GM18519 (cell line): ENCODE measurements around the gene LTBR.
"Not testable (repeated sequence)": the region's sequence is repeated elsewhere in the genome, so short reads cannot be mapped to it uniquely, and the experiment has no call there.

Source experiments
- ATAC-seq: cut with Tn5 transposase; IDR thresholded peaks from one replicate; pipeline ENCODE4 v1.9.1; 2021; ENCODE audit warnings: mild to moderate bottlenecking, moderate library complexity; ENCODE audit not compliant: unreplicated experiment, low FRiP score

LTBR gene

DNA sequence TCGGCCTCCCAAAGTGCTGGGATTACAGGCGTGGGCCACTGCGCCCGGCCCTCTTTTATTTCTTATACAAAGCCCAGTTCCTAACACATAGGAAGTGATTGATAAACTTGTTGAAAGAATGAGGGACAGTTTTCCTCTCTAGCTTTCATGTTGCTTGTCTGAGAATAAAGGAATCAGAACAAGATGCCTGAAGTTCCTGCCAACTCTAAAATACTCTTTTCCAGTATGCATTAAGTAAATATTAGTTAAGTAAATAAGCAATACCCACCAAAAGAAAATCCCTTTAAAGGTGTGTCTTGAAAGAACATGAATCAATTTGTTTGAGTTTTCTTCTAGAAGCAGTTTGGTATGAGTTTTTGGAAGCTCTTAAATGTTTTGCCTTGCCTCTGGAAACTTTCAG, 36.4 kb downstream of the LTBR start:
- no peak for ATAC-seq

- no peak for ATAC-seq
Observed at GRCh38 chr12:6423267-6424007, 39.5 kb downstream of the LTBR start.

GRCh38 chr12:6424008-6424347, 40.0 kb downstream of the LTBR start:
- ATAC-seq, result no peak

DNA sequence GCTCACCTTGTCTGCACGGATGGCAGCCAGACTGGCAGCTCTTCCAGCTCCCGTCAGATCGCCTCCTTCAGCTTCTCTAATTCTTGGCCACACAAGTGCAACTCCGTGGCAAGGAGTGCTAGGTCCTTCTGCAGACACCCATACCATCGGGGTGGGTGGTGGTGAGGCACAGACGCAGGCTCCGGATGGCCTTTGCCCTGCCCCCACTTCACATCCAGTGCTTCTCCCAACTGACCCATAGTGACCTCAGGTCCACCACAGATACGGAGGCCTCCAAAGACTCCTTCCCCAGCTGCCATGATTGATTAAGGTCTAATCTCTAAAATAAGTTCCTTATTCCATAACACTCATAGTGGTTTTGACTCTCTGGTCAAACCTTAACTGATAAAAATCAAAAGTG, 40.9 kb downstream of the LTBR start:
- no peak for ATAC-seq

GRCh38 chr12:6425590-6426531, 41.9 kb downstream of the LTBR start:
- no peak for ATAC-seq

GRCh38 chr12:6426882-6427671, 43.1 kb downstream of the LTBR start:
- ATAC-seq, result peak; percentile 38

DNA sequence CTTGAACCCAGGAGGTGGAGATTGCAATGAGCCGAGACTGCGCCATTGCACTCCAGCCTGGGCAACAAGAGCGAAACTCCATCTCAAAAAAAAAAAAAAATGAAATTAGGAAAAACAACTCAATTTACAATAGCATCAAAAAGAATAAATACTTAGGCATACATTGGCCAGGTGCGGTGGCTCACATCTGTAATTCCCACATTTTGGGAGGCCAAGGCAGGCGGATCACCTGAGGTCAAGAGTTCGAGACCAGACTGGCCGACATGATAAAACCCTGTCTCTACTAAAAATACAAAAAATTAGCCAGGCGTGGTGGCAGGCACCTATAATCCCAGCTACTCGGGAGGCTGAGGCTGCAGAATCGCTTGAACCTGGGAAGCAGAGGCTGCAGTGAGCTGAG, 43.8 kb downstream of the LTBR start:
- not testable (repeated sequence) for ATAC-seq

DNA sequence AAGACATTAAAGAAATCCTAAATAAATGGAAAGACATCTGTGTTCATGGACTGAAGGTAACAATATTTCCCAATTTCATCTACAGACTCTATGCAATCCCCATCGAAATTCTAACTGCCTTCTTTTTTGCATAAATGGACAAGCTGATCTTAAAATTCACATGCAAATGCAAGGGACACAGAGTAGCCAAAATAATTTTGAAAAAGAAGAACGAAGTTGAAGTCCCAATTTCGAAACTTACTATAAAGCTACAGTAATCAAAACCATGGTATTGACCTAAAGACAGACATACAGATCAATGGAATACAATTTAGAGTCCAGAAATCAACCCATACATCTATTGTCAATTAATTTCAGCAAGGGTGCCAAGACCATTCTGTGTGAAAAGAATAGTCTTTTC, 44.4 kb downstream of the LTBR start:
- no peak for ATAC-seq

- no peak for ATAC-seq
Observed at GRCh38 chr12:6430124-6430989, 46.4 kb downstream of the LTBR start.

GRCh38 chr12:6432991-6433390, 49.0 kb downstream of the LTBR start:
- ATAC-seq, result no peak

DNA sequence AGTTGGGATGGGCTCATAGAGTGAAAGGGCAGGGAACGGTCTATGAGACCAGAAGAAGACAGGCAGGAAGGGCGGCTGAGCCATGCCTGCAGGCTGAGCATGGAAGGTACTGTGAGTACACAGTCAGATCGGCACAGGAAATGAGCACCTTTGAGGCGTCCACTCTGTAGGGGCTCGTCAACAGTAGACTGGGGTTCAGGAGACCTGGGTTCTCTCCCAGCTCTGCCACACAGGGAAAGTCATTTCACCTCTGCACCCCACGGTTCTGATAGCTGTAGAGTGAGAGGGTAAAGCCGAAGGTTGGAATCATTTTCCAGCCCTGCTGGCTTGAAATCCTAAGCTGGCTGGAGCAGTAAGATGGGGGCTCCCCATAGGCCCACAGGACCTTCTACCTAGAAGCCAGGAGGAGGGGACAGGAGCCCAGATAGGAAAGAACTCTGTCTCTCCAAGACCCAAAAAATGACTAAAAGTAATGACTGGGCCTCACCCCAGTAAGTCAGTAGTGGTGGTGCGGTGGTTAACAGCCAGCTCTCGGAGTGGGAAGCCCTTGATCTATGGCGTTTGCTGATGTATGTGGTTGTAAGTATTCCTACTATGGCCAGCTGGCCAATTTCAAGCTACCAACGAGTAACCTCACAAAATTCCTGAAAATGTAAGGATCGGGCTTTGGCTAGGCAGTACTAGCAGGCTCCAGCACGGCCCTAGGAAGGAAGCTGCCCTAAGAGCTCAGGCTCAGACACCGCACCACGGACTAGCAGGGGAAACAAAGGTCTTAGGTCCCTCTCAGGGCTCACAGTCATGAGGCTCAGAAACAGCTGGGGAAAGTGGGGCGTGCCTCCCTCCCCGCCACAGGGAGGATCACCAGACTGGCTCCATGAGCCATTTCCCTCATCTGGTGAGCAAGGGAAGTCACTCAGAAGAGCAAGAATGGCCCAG, 50.5 kb downstream of the LTBR start:
- no peak for ATAC-seq

GRCh38 chr12:6435961-6436715, 52.2 kb downstream of the LTBR start:
- ATAC-seq, result no peak

DNA sequence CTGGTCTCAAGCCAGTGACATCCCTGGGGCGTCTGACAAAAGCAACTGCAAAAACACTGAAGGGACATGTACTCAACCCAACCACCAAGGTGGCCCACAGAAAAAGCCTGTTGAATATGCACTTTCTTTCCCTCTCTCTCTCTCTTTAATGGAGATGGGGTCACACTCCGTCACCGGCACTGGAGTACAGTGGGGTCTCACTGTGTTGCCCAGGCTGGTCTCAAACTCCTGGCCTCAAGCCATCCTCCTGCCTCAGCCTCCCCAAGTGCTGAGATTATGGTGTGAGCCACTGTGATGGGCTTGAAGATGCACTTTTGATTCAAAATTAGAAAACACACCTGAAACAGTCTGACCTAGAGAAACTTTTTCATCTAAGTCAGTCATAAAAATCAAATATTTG, 53.6 kb downstream of the LTBR start:
- ATAC-seq, result no peak

DNA sequence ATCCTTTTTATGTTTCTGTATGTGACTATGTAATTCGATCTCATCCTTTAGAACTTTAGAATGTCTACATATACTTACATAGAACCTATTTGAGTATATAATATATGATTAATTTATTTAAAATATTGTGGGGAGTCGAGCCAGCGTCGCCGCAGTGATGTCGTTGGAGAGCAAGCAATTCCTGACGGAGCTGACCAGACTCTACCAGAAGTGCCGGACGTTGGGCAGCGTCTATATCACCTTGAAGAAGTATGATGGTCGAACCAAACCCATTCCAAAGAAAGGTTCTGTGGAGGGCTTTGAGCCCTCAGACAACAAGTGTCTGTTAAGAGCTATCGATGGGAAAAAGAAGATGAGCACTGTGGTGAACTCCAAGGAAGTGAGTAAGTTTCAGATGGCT, 54.4 kb downstream of the LTBR start:
- no peak for ATAC-seq

GRCh38 chr12:6440391-6440790, 56.4 kb downstream of the LTBR start:
- ATAC-seq, result no peak
